ENCODE data around the gene AGTRAP.

DNA sequence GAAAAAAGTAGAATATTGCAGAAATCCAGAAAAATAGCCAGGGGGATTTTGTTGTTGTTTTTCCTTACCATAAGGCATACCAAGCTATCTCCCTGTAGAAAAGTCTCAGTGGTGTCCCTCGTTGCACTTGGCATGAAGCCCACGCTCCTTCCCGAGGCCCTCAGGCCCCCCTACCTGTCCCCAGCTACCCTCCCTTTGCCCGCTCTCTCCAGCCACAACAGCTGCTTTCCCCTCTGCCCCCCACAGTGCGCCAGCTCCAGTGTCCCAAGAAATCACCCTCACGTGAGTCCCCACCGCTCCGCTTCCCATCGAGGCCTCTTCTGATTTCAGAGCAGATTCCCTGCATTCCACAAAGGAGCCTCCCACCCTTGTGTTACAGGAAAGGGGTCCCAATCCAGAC, 8.4 kb downstream of the AGTRAP start:
- TF ChIP-seq, protein P1, sequence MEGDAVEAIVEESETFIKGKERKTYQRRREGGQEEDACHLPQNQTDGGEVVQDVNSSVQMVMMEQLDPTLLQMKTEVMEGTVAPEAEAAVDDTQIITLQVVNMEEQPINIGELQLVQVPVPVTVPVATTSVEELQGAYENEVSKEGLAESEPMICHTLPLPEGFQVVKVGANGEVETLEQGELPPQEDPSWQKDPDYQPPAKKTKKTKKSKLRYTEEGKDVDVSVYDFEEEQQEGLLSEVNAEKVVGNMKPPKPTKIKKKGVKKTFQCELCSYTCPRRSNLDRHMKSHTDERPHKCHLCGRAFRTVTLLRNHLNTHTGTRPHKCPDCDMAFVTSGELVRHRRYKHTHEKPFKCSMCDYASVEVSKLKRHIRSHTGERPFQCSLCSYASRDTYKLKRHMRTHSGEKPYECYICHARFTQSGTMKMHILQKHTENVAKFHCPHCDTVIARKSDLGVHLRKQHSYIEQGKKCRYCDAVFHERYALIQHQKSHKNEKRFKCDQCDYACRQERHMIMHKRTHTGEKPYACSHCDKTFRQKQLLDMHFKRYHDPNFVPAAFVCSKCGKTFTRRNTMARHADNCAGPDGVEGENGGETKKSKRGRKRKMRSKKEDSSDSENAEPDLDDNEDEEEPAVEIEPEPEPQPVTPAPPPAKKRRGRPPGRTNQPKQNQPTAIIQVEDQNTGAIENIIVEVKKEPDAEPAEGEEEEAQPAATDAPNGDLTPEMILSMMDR (IDR thresholded peaks at IDR 0.05), result no peak
- no peak for TF ChIP-seq POLR2A (IDR thresholded peaks at IDR 0.05)

Data from ovary (tissue), 3 donors.